Keratinocyte (primary cell): ENCODE data around the gene ACTG1.

ENCODE experiments used
- EZH2 ChIP-seq: IDR thresholded peaks from one replicate; pipeline ENCODE4 v1.6.1; 2012; ENCODE audit warnings: inconsistent platforms, mild to moderate bottlenecking, low read length, moderate library complexity
- TF ChIP-seq, protein P1 (sequence below), 3 experiments: IDR thresholded peaks in 1 of 3; conservative IDR thresholded peaks in 1 of 3; optimal IDR thresholded peaks in 1 of 3; 2 replicates in 2 of 3; 3 replicates in 1 of 3; pipeline versions ENCODE3 to v1.5.1; 2011; ENCODE audit warnings: low read length in 3 of 3, mild to moderate bottlenecking in 3 of 3, moderate library complexity in 2 of 3, control low read depth in 1 of 3, inconsistent platforms in 1 of 3; ENCODE audit not compliant: insufficient read depth in 2 of 3; ENCODE audit errors: extremely low read depth in 1 of 3

DNA sequence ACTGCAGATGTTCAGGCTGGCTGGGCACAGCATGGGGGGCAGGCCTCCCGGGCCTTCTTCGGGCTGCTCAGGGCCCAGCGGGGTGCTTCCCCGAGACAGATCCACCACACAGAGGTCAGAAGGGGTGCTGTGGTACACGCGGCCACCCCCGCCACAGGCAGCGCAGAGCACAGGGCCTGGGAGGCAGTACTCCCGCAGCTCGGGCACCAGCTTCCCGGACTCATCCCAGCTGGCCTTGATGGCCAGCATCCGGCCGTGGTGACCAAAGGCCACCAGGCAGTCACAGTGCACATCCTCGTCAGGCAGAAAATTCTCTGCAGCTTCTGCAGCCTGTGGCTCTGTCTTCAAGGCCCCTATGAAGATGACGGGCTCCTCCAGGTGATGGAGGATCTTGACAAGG lies 37.7 kb upstream of the ACTG1 start:
- TF ChIP-seq, protein P1, sequence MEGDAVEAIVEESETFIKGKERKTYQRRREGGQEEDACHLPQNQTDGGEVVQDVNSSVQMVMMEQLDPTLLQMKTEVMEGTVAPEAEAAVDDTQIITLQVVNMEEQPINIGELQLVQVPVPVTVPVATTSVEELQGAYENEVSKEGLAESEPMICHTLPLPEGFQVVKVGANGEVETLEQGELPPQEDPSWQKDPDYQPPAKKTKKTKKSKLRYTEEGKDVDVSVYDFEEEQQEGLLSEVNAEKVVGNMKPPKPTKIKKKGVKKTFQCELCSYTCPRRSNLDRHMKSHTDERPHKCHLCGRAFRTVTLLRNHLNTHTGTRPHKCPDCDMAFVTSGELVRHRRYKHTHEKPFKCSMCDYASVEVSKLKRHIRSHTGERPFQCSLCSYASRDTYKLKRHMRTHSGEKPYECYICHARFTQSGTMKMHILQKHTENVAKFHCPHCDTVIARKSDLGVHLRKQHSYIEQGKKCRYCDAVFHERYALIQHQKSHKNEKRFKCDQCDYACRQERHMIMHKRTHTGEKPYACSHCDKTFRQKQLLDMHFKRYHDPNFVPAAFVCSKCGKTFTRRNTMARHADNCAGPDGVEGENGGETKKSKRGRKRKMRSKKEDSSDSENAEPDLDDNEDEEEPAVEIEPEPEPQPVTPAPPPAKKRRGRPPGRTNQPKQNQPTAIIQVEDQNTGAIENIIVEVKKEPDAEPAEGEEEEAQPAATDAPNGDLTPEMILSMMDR (optimal IDR thresholded peaks at IDR 0.05 in 1 of 3, IDR thresholded peaks at IDR 0.05 in 1 of 3, conservative IDR thresholded peaks at IDR 0.05 in 1 of 3; ENCODE audit: extremely low read depth in 1 of 3, insufficient read depth in 2 of 3, low read length in 3 of 3): no peak
- no peak for TF ChIP-seq EZH2
